Neural cell (in vitro differentiated cells): ENCODE measurements around the gene PROSER2. TPM values are rescaled to one million over a fixed set of nuclear protein-coding genes. Genes with fewer than 3 reads are reported as not detected.
A peak's percentile ranks its signal among the peaks of the same experiment; 100 is the strongest.

Experiments
- H2AFZ ChIP-seq: fragments of 200-600, 300-800 bp; sonication (generic), shearing (Covaris generic); 2 replicates; pipeline ENCODE4 v1.6.0; 2014; ENCODE audit warnings: low read depth, mild to moderate bottlenecking, antibody characterized with exemption, low read length, moderate library complexity
- H3F3A ChIP-seq: fragments of 200-600 bp; shearing (Covaris generic); 2 replicates; pipeline ENCODE4 v1.6.1; 2016; ENCODE audit warnings: mild to moderate bottlenecking, moderate library complexity, mixed read lengths, antibody characterized with exemption, low read length; ENCODE audit not compliant: insufficient read depth, poor library complexity, severe bottlenecking
- H3K27ac ChIP-seq: fragments of 200-600, 300-800 bp; sonication (generic), shearing (Covaris generic); 2 replicates; pipeline ENCODE4 v1.5.1; 2014; ENCODE audit warnings: mild to moderate bottlenecking, low read length, moderate library complexity
- H3K27me3 ChIP-seq: fragments of 300-800, 200-600 bp; sonication (generic), shearing (Covaris generic); 2 replicates; pipeline ENCODE4 v1.6.0; 2014; ENCODE audit warnings: mild to moderate bottlenecking, low read depth, low read length, moderate library complexity; ENCODE audit not compliant: insufficient read depth
- H3K36me3 ChIP-seq: fragments of 300-800, 200-600 bp; sonication (generic), shearing (Covaris generic); 2 replicates; pipeline ENCODE4 v1.5.1; 2014; ENCODE audit warnings: mild to moderate bottlenecking, antibody characterized with exemption, low read length, moderate library complexity; ENCODE audit not compliant: insufficient read depth
- H3K4me2 ChIP-seq: fragments of 300-800, 200-600 bp; sonication (generic), shearing (Covaris generic); 2 replicates; pipeline ENCODE4 v1.6.0; 2014; ENCODE audit warnings: mild to moderate bottlenecking, low read length
- H3K4me3 ChIP-seq: fragments of 300-800, 200-600 bp; sonication (generic), shearing (Covaris generic); 2 replicates; pipeline ENCODE4 v1.5.1; 2014; ENCODE audit warnings: mild to moderate bottlenecking, low read length, moderate library complexity
- H3K79me2 ChIP-seq: fragments of 200-600 bp; shearing (Covaris generic); replicated peaks from 2 replicates; pipeline ENCODE4 v1.6.0; 2014; ENCODE audit warnings: mild to moderate bottlenecking, low read length, moderate library complexity; ENCODE audit not compliant: insufficient read depth
- H3K9ac ChIP-seq: fragments of 300-800, 200-600 bp; sonication (generic), shearing (Covaris generic); 2 replicates; pipeline ENCODE4 v1.6.1; 2016; ENCODE audit warnings: mild to moderate bottlenecking, low read length, mixed read lengths
- H3K9me2 ChIP-seq: fragments of 200-600 bp; shearing (Covaris generic); 2 replicates; pipeline ENCODE4 v1.6.1; 2016; ENCODE audit warnings: mild to moderate bottlenecking, low read length, mixed read lengths; ENCODE audit not compliant: insufficient read depth
- H3K9me3 ChIP-seq: fragments of 200-600, 300-800 bp; sonication (generic), shearing (Covaris generic); 2 replicates; pipeline ENCODE4 v1.6.1; 2016; ENCODE audit warnings: mild to moderate bottlenecking, mixed run types, low read length, moderate library complexity, mixed read lengths
- H4K20me1 ChIP-seq: fragments of 200-600 bp; shearing (Covaris generic); 2 replicates; pipeline ENCODE4 v1.6.1; 2016; ENCODE audit warnings: mild to moderate bottlenecking, mixed run types; ENCODE audit not compliant: insufficient read depth
- EP300 ChIP-seq: fragments of 450-650 bp; conservative IDR thresholded peaks from 2 replicates; pipeline ENCODE4 v1.6.1; 2014; ENCODE audit warnings: antibody characterized with exemption, mild to moderate bottlenecking, moderate library complexity; ENCODE audit not compliant: poor library complexity, severe bottlenecking
- EZH2 ChIP-seq: fragments of 200-600, 300-800 bp; shearing (Covaris generic), sonication (generic); IDR thresholded peaks from 2 replicates; pipeline ENCODE4 v1.6.1; 2014; ENCODE audit warnings: antibody characterized with exemption, low read length, borderline replicate concordance, mild to moderate bottlenecking; ENCODE audit not compliant: insufficient read depth, poor library complexity, severe bottlenecking
- MXI1 ChIP-seq: fragments of 450-650 bp; conservative IDR thresholded peaks from 2 replicates; pipeline ENCODE4 v1.6.1; 2014; ENCODE audit warnings: antibody characterized with exemption, mild to moderate bottlenecking; ENCODE audit not compliant: poor library complexity, severe bottlenecking
- POLR2AphosphoS5 ChIP-seq: IDR thresholded peaks from 2 replicates; pipeline ENCODE4 v1.6.1; 2012
- RAD21 ChIP-seq: fragments of 450-650 bp; conservative IDR thresholded peaks from 2 replicates; pipeline ENCODE4 v1.6.1; 2014; ENCODE audit warnings: antibody characterized with exemption, mild to moderate bottlenecking, moderate library complexity
- SMC3 ChIP-seq: fragments of 450-650 bp; conservative IDR thresholded peaks from 2 replicates; pipeline ENCODE4 v1.6.1; 2014; ENCODE audit warnings: antibody characterized with exemption, mild to moderate bottlenecking, moderate library complexity; ENCODE audit not compliant: poor library complexity
- TAF1 ChIP-seq: IDR thresholded peaks from 2 replicates; pipeline ENCODE4 v1.6.1; 2012; ENCODE audit warnings: low read depth
- polyA minus RNA-seq: library from RNA; depleted of rRNA, polyadenylated mRNA; stranded (reverse); fragments of >200 nt; gene quantifications from 2 replicates; pipeline ENCODE4 v1.2.3, GENCODE V29; 2014
- polyA plus RNA-seq: library from polyadenylated mRNA; depleted of rRNA; stranded (reverse); fragments of >200 nt; gene quantifications from 2 replicates; pipeline ENCODE4 v1.2.3, GENCODE V29; 2014
- TF ChIP-seq, protein P1 (sequence below): fragments of 450-650 bp; IDR thresholded peaks from 2 replicates; pipeline ENCODE4 v1.5.1; 2014; ENCODE audit warnings: antibody characterized with exemption, mild to moderate bottlenecking, moderate library complexity; ENCODE audit not compliant: poor library complexity, severe bottlenecking
- TF ChIP-seq, protein P2 (sequence below): IDR thresholded peaks from 2 replicates; pipeline ENCODE4 v1.6.1; 2012; ENCODE audit warnings: borderline replicate concordance

The PROSER2 gene, protein sequence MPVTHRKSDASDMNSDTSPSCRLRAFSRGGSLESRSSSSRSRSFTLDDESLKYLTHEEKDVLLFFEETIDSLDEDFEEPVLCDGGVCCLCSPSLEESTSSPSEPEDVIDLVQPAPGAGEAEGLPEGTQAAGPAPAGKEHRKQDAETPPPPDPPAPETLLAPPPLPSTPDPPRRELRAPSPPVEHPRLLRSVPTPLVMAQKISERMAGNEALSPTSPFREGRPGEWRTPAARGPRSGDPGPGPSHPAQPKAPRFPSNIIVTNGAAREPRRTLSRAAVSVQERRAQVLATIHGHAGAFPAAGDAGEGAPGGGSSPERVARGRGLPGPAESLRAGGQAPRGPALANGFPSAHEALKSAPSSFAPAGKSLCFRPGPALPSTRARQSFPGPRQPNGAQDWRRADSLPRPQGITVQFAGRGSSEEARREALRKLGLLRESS
- polyA plus RNA-seq (0.20 and 1.1 TPM in 2 replicates), polyA minus RNA-seq (0.73 and 0.93 TPM in 2 replicates)

DNA sequence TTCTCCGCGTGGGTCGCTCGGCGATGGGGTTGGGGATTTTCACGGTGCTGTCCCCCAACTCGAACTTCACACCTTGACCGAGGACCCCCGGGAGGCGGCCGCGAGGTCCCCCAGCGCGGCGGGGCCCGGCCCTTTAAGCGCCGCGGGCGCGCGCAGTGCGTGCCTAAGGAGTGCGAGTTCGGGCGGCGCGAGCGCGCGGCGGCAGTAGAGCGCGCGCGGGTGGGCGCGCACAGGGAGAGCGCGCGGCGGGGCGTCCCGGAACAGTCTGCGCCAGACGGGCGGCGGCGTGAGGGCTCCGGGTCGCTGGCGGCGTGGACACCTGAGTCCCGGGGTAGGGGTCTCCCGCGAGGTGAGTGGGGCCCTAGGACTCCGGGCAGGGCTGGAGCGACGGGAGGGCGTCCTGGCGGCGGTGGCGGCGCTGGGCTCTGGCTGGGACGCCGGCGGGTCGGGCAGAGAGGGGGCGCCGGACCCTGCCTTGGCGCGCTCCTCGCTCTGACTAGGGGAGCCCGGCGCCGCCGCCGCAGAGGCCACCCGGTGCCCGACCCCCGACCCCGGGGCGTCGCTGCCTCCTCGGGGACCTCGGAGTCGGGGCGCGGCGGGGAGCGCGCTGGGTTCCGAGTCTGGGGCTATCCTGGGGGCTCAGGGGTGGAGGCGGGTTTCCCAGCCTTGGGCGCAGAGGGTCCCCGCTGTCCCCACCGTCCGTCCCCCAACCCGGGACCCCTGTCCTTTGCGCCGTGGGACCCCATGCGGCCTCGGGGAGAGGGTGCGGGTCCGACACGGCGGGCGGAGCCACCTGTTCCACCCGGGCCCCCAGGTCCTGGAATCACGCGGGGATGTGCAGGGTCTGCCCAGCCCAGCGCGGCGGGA is at the start of gene PROSER2:
PROSER2 (plus strand) TSS at position 235 of the 867 bp plus-strand sequence. CDS start 28,722 bp downstream, outside the sequence.
- TF ChIP-seq, protein P1, sequence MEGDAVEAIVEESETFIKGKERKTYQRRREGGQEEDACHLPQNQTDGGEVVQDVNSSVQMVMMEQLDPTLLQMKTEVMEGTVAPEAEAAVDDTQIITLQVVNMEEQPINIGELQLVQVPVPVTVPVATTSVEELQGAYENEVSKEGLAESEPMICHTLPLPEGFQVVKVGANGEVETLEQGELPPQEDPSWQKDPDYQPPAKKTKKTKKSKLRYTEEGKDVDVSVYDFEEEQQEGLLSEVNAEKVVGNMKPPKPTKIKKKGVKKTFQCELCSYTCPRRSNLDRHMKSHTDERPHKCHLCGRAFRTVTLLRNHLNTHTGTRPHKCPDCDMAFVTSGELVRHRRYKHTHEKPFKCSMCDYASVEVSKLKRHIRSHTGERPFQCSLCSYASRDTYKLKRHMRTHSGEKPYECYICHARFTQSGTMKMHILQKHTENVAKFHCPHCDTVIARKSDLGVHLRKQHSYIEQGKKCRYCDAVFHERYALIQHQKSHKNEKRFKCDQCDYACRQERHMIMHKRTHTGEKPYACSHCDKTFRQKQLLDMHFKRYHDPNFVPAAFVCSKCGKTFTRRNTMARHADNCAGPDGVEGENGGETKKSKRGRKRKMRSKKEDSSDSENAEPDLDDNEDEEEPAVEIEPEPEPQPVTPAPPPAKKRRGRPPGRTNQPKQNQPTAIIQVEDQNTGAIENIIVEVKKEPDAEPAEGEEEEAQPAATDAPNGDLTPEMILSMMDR: peak; percentile 40
- TF ChIP-seq POLR2AphosphoS5 (no peak), RAD21 (peak; percentile 14), TAF1 (peak; percentile 5), EP300 (no peak)
- H3K9ac ChIP-seq: peak within 1 kb of the TSS; percentile 41
- H3K27ac ChIP-seq: no peak within 1 kb of the TSS
- H3K4me3 ChIP-seq: peak within 1 kb of the TSS; percentile 69
- no peaks in the 10 kb centered on the region for H3K36me3 ChIP-seq
- no peaks in the 10 kb centered on the region for H4K20me1 ChIP-seq
- H2AFZ ChIP-seq: no peak within 1 kb of the TSS
- no peaks in the 10 kb centered on the region for H3K9me3 ChIP-seq
- peaks cover 22% of the 10 kb centered on the region for H3K27me3 ChIP-seq
- H3K4me2 ChIP-seq: peak within 1 kb of the TSS; percentile 25
- H3K9me2 ChIP-seq: no peaks in the 10 kb centered on the region
- H3K79me2 ChIP-seq: no peaks in the 10 kb centered on the region
- peaks cover 4% of the 10 kb centered on the region for H3F3A ChIP-seq

DNA sequence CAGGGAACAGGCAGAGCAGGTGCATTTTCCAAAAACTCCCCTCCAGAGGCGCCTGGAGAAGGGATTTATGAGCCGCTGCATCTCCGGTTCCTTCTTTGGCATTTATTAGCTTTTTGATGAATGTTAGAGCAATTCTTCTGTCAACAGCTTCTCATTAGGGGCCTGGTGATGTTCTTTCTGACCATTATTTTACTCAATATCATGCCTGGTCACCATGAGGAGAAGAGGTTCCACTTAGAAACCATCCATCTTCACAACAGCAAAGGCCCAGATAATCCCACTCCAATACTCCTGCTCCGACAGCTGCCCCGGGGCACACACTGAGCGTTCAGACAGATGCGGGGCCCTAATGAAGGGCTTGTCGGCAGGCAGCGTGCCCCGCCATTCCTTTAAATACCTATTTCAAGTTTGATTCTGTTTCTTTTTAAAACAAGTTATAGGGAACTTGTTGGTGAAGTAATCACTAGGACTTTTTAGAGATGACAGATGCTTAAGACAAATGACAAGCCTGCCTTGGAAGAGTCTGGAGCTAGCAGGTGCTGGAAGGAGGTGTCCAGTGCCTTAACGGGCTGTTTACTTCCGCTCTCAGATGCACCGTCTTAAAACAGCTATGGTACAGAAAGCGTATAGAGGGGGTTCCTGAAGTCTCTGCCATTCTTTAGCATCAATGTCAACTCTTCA is 49.3 kb upstream of the PROSER2 start:
- Histone ChIP-seq H3K9me3 (no peaks in the 10 kb centered on the region), H3K9ac (no peak overlapping the region), H2AFZ (no peak overlapping the region), H3K79me2 (no peaks in the 10 kb centered on the region), H3K27ac (no peak overlapping the region), H3K4me2 (no peak overlapping the region), H3F3A (no peaks in the 10 kb centered on the region), H3K4me3 (no peak overlapping the region), H3K27me3 (no peaks in the 10 kb centered on the region), H3K36me3 (no peaks in the 10 kb centered on the region), H4K20me1 (no peaks in the 10 kb centered on the region), H3K9me2 (no peaks in the 10 kb centered on the region)
- TF ChIP-seq POLR2AphosphoS5 (no peak), EP300 (no peak), MXI1 (no peak), RAD21 (no peak), TAF1 (no peak), EZH2 (no peak), SMC3 (no peak)
- TF ChIP-seq, protein P1: no peak
- TF ChIP-seq, protein P2, sequence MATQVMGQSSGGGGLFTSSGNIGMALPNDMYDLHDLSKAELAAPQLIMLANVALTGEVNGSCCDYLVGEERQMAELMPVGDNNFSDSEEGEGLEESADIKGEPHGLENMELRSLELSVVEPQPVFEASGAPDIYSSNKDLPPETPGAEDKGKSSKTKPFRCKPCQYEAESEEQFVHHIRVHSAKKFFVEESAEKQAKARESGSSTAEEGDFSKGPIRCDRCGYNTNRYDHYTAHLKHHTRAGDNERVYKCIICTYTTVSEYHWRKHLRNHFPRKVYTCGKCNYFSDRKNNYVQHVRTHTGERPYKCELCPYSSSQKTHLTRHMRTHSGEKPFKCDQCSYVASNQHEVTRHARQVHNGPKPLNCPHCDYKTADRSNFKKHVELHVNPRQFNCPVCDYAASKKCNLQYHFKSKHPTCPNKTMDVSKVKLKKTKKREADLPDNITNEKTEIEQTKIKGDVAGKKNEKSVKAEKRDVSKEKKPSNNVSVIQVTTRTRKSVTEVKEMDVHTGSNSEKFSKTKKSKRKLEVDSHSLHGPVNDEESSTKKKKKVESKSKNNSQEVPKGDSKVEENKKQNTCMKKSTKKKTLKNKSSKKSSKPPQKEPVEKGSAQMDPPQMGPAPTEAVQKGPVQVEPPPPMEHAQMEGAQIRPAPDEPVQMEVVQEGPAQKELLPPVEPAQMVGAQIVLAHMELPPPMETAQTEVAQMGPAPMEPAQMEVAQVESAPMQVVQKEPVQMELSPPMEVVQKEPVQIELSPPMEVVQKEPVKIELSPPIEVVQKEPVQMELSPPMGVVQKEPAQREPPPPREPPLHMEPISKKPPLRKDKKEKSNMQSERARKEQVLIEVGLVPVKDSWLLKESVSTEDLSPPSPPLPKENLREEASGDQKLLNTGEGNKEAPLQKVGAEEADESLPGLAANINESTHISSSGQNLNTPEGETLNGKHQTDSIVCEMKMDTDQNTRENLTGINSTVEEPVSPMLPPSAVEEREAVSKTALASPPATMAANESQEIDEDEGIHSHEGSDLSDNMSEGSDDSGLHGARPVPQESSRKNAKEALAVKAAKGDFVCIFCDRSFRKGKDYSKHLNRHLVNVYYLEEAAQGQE: no peak
